Pancreas (tissue), 10 donors: ENCODE measurements around the gene SAMM50. TPM values are rescaled to one million over a fixed set of nuclear protein-coding genes. Genes with fewer than 3 reads are reported as not detected.
A peak's percentile ranks its signal among the peaks of the same experiment; 100 is the strongest.

Source experiments
- ATAC-seq, 4 donors: fragments of 200-7000 bp; cut with Tn5 transposase; one replicate each; pipeline versions ENCODE4 v1.8.0 to v1.9.1; 2020; ENCODE audit warnings: mild to moderate bottlenecking in 4 of 4, moderate library complexity in 4 of 4
- DNase-seq, 6 donors: peaks; one replicate each; pipeline ENCODE4 v3.0.0-alpha.2; 2020
- FAIRE-seq: peaks from 2 replicates; lab custom pipeline; 2012; peaks lifted over from hg19 to GRCh38; lab: Jason Lieb, UNC
- H3K27ac ChIP-seq, 4 donors: fragments of 200-600 bp; sonication (generic); 1 replicate in 3 of 4; 2 replicates in 1 of 4; pipeline versions ENCODE4 v1.5.0 to v1.8.0; 2020
- H3K27me3 ChIP-seq, 4 donors: fragments of 200-600 bp; one replicate each; pipeline ENCODE4 v1.8.0; 2021
- H3K36me3 ChIP-seq, 3 donors: fragments of 200-600 bp; sonication (generic) in 1 of 3; one replicate each; pipeline versions ENCODE4 v1.5.0 to v1.8.0; 2020 to 2021
- H3K4me1 ChIP-seq, 3 donors: fragments of 200-600 bp; one replicate each; pipeline ENCODE4 v1.8.0; 2021
- H3K4me3 ChIP-seq, 4 donors: fragments of 200-600 bp; sonication (generic) in 2 of 4; one replicate each; pipeline versions ENCODE4 v1.5.0 to v1.8.0; 2020 to 2021
- H3K9me3 ChIP-seq, 4 donors: fragments of 200-600 bp; one replicate each; pipeline ENCODE4 v1.8.0; 2021
- CTCF ChIP-seq, 4 donors: fragments of 200-600 bp; sonication (generic) in 3 of 4; IDR thresholded peaks; one replicate each; pipeline versions ENCODE4 v1.5.0 to v1.8.0; 2021; ENCODE audit warnings: antibody characterized with exemption in 4 of 4
- WGBS, 2 donors: extraction: QIAGEN DNeasy Blood & Tissue Kit; methylation state at CpG; one replicate each; pipeline ENCODE4 v1.1.7; 2013; 5-methylcytosine and 5-hydroxymethylcytosine counted together
- intact Hi-C, 3 donors: fragments of 100-400 bp; cut with DNase I; formaldehyde crosslinking; loops; one replicate each; pipeline versions ENCODE4 v1.11.1 to v1.14.2; 2022
- polyA plus RNA-seq, 2 donors: library from polyadenylated mRNA; stranded (reverse); fragments of 200-250 nt; gene quantifications; one replicate each; pipeline ENCODE4 v1.2.3, GENCODE V29; 2013
- total RNA-seq, 6 donors: library from RNA; stranded (reverse); fragmentation: NEBNext Ultra II Directional in 4 of 6; extraction: Animal tissue kit (Norgen Biotek cat#: 25700) in 4 of 6; gene quantifications; one replicate each; pipeline versions ENCODE4 v1.2.1 to v1.2.4, GENCODE V29; 2021 to 2023
- donor health status: healthy with polysubstance abuse.
- donor health status: DM: no; HTN: no; CAD: no; lungs with moderate emphysema.
- donor health status: DM: no; HTN: no; CAD: no.
- donor health status: control.
- donor health status: control.
- donor health status: Bipolar disorder and iron deficiency.
- donor health status: DM: yes; HTN: yes; CAD: no.
- donor health status: DM: no; HTN: no; CAD: no.
- donor health status: DM: no; HTN: no; CAD: no.
- donor health status: DM: yes; HTN: yes; CAD: no.

SAMM50 gene
- total and polyA plus RNA-seq, 8 donors: 9.1 to 24.4 (median 17.5) TPM

- ATAC-seq (peak; percentile 77 to 98 (median 92)), DNase-seq (peak in 5 of 6 donors; percentile 24 to 79 (median 57)), FAIRE-seq (no peak)
- no peak overlapping the region for H3K27ac ChIP-seq
- H3K9me3 ChIP-seq: no peaks in the 10 kb centered on the region
- TF ChIP-seq CTCF (IDR thresholded peaks at IDR 0.05): peak; percentile 12 to 50 (median 40)
- intact Hi-C loops: no loop called here
- no peak overlapping the region for H3K4me3 ChIP-seq
- no peaks in the 10 kb centered on the region for H3K4me1 ChIP-seq
- no peaks in the 10 kb centered on the region for H3K36me3 ChIP-seq
- no peaks in the 10 kb centered on the region for H3K27me3 ChIP-seq
- 43 to 44% methylated on average over 12 of the region's 12 CpGs for WGBS, 2 donors
Observed at GRCh38 chr22:43945632-43946383, 9.4 kb upstream of the SAMM50 start.

GRCh38 chr22:43946384-43946667, 8.9 kb upstream of the SAMM50 start:
- no peak for FAIRE-seq
- Histone ChIP-seq H3K4me1 (no peaks in the 10 kb centered on the region), H3K27ac (no peak overlapping the region), H3K27me3 (no peaks in the 10 kb centered on the region), H3K4me3 (no peak overlapping the region), H3K9me3 (no peaks in the 10 kb centered on the region), H3K36me3 (no peaks in the 10 kb centered on the region)
- DNase-seq: no peak
- TF ChIP-seq CTCF (IDR thresholded peaks at IDR 0.05): no peak
- 66 to 76% methylated on average over 7 of the region's 7 CpGs for WGBS, 2 donors
- intact Hi-C loops: no loop called here
- no peak for ATAC-seq

GRCh38 chr22:43948836-43949406, 6.3 kb upstream of the SAMM50 start:
- Histone ChIP-seq H3K9me3 (no peaks in the 10 kb centered on the region), H3K27me3 (no peaks in the 10 kb centered on the region), H3K4me3 (no peak overlapping the region), H3K36me3 (no peaks in the 10 kb centered on the region), H3K27ac (no peak overlapping the region), H3K4me1 (no peaks in the 10 kb centered on the region)
- WGBS, 2 donors: 64 to 73% methylated on average over 12 of the region's 12 CpGs
- intact Hi-C loops: no loop called here
- TF ChIP-seq CTCF (IDR thresholded peaks at IDR 0.05): no peak
- ATAC-seq (no peak), FAIRE-seq (no peak), DNase-seq (no peak)

- Histone ChIP-seq H3K36me3 (no peaks in the 10 kb centered on the region), H3K27me3 (no peaks in the 10 kb centered on the region), H3K9me3 (no peaks in the 10 kb centered on the region), H3K4me1 (peaks cover 4 to 10% (median 5%) of the 10 kb centered on the region in 3 donors), H3K4me3 (no peak overlapping the region), H3K27ac (no peak overlapping the region)
- intact Hi-C loops: no loop called here
- 67 to 81% methylated on average over 5 of the region's 5 CpGs for WGBS, 2 donors
- ATAC-seq (no peak), DNase-seq (no peak), FAIRE-seq (no peak)
- TF ChIP-seq CTCF (IDR thresholded peaks at IDR 0.05): no peak
Observed at GRCh38 chr22:43951391-43951790, 3.9 kb upstream of the SAMM50 start.

GRCh38 chr22:43951966-43952365, 3.3 kb upstream of the SAMM50 start:
- Histone ChIP-seq H3K27me3 (no peaks in the 10 kb centered on the region), H3K4me3 (no peak overlapping the region), H3K27ac (no peak overlapping the region), H3K9me3 (no peaks in the 10 kb centered on the region), H3K4me1 (peaks cover 4 to 14% (median 10%) of the 10 kb centered on the region in 3 donors), H3K36me3 (no peaks in the 10 kb centered on the region)
- no peak for FAIRE-seq
- 35 to 45% methylated on average over 6 to 7 of the region's 7 CpGs for WGBS, 2 donors
- DNase-seq: no peak
- ATAC-seq: no peak
- intact Hi-C loops: no loop called here
- TF ChIP-seq CTCF (IDR thresholded peaks at IDR 0.05): no peak
